ENCODE results near the gene FSTL4.

The FSTL4 gene

GRCh38 chr5:133149345-133149744 is 463.0 kb downstream of the FSTL4 start:
- DNase-seq: no peak
- in situ Hi-C loops (cut with HindIII; ENCODE audit: low pct_ligation_motif_present, low pct_unique_long_range_greater_than_20kb, low sequenced_read_pairs): no loop called here

GRCh38 chr5:133147815-133148567 is 464.4 kb downstream of the FSTL4 start:
- in situ Hi-C loops (cut with HindIII; ENCODE audit: low pct_ligation_motif_present, low pct_unique_long_range_greater_than_20kb, low sequenced_read_pairs): no loop called here

DNA sequence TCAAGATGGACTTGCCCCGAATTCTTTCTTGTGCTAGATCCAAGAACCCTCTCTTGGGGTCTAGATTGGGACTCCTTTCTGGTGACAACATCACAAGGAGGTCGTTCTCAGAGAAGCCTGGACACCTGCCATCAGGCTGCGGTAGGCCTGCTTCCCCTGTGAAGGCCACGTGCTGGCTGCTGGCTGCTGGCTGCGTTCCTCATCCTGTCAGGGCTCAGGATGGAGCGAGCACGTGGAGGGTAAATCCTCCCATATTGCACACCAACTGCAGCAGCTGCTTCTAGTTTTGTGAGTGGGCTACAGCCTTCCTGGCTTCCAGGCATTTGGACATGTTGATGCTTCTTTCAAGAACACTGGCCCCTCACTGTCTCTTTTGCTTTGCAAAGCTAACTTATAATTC is 464.9 kb downstream of the FSTL4 start:
- in situ Hi-C loops (cut with HindIII; ENCODE audit: low pct_ligation_motif_present, low pct_unique_long_range_greater_than_20kb, low sequenced_read_pairs): no loop called here
- DNase-seq: no peak

More at GRCh38 chr5:133147815-133148567, 464.4 kb downstream of the FSTL4 start:
- DNase-seq: no peak
